HL-60/S4 treated with retinoic acid at 250 ng/mL for 4 days and 3 days (cell line): Measurements from ENCODE around the gene LAMB2.

Source experiments
- in situ Hi-C: fragments of 300-500 bp; cut with MboI; formaldehyde crosslinking; loops from 2 replicates; pipeline ENCODE4 v1.7.0; 2022; ENCODE audit warnings: low sequenced_read_pairs

Gene LAMB2

GRCh38 chr3:49132437-49133225, at the start of gene LAMB2:
TSS of gene LAMB2 (minus strand) at chr3:49133050. CDS start at chr3:49132867, 183 bp downstream.
- in situ Hi-C loops, result no loop called here

GRCh38 chr3:49181351-49181750, 48.5 kb upstream of the LAMB2 start:
- in situ Hi-C loops, result no loop called here

- in situ Hi-C loops, result no loop called here
Observed at GRCh38 chr3:49180116-49180515, 47.3 kb upstream of the LAMB2 start.

GRCh38 chr3:49177073-49177472, 44.2 kb upstream of the LAMB2 start:
- in situ Hi-C loops, result no loop called here

GRCh38 chr3:49175530-49175929, 42.7 kb upstream of the LAMB2 start:
- in situ Hi-C loops, result no loop called here

GRCh38 chr3:49174397-49174985, 41.6 kb upstream of the LAMB2 start:
- in situ Hi-C loops, result no loop called here

- in situ Hi-C loops, result no loop called here
Observed at GRCh38 chr3:49173792-49174170, 40.9 kb upstream of the LAMB2 start.

GRCh38 chr3:49173116-49173791, 40.4 kb upstream of the LAMB2 start:
- in situ Hi-C loops, result no loop called here

GRCh38 chr3:49172551-49173041, 39.7 kb upstream of the LAMB2 start:
- in situ Hi-C loops, result no loop called here

- in situ Hi-C loops, result no loop called here
Observed at GRCh38 chr3:49171775-49172500, 39.1 kb upstream of the LAMB2 start.

GRCh38 chr3:49171119-49171774, 38.4 kb upstream of the LAMB2 start, which contains the start of gene KLHDC8B:
TSS of gene KLHDC8B (plus strand) at chr3:49171598. CDS start at chr3:49172770, 1,172 bp downstream.
- in situ Hi-C loops, result no loop called here

- in situ Hi-C loops, result no loop called here
Observed at GRCh38 chr3:49170744-49171118, 37.9 kb upstream of the LAMB2 start.

- in situ Hi-C loops, result no loop called here
Observed at GRCh38 chr3:49166752-49167556, 34.1 kb upstream of the LAMB2 start.

GRCh38 chr3:49165771-49166751, 33.2 kb upstream of the LAMB2 start, which contains the start of gene CCDC71:
TSS of gene CCDC71 (minus strand) at chr3:49166331. CDS start at chr3:49164208, 2,123 bp downstream.
- in situ Hi-C loops, result no loop called here

GRCh38 chr3:49164983-49165720, 32.3 kb upstream of the LAMB2 start:
- in situ Hi-C loops, result no loop called here

GRCh38 chr3:49163609-49164008, 30.8 kb upstream of the LAMB2 start:
- in situ Hi-C loops, result no loop called here

GRCh38 chr3:49162751-49163419, 30.0 kb upstream of the LAMB2 start:
- in situ Hi-C loops, result no loop called here
